ENCODE results near the gene EXOC6B.
"Not testable (repeated sequence)": the region's sequence is repeated elsewhere in the genome, so short reads cannot be mapped to it uniquely, and the experiment has no call there.

The EXOC6B gene

DNA sequence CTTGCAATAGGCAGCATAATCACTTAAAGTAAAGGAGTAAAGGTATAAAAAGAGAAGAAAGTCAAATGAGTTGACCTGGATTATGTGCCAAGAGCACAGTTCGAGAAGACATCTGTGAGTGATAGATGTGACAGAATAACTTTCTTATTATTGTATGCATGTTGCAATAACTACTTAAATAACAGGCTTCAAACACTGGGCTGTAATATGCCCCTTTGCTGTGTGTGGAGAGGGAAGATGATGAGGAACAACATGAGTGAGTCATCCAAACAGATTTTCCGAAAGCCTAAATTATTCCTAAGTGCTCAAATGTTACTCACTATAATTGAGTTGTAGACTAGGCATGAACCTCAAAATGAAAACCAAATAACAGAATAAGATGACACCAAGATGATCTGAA lies 328.1 kb downstream of the EXOC6B start:
- Mint-ChIP-seq H3K36me3 (ENCODE audit: low read depth) (no peaks in the 10 kb centered on the region), H3K4me1 (ENCODE audit: low read depth) (no peaks in the 10 kb centered on the region), H3K9me3 (no peaks in the 10 kb centered on the region), H3K4me3 (no peak overlapping the region), H3K27ac (no peak overlapping the region), H3K27me3 (ENCODE audit: low read depth) (no peaks in the 10 kb centered on the region)

GRCh38 chr2:72496479-72496878 lies 329.4 kb downstream of the EXOC6B start:
- Mint-ChIP-seq H3K27me3 (ENCODE audit: low read depth) (no peaks in the 10 kb centered on the region), H3K36me3 (ENCODE audit: low read depth) (no peaks in the 10 kb centered on the region)

GRCh38 chr2:72494392-72494791 lies 331.4 kb downstream of the EXOC6B start:
- no peaks in the 10 kb centered on the region for H3K27me3 Mint-ChIP-seq (ENCODE audit: low read depth)
- H3K4me3 Mint-ChIP-seq, result no peak overlapping the region
- no peaks in the 10 kb centered on the region for H3K36me3 Mint-ChIP-seq (ENCODE audit: low read depth)
- H3K4me1 Mint-ChIP-seq (ENCODE audit: low read depth), result no peaks in the 10 kb centered on the region
- no peak overlapping the region for H3K27ac Mint-ChIP-seq
- H3K9me3 Mint-ChIP-seq, result no peaks in the 10 kb centered on the region

More at GRCh38 chr2:72496479-72496878, 329.4 kb downstream of the EXOC6B start:
- Mint-ChIP-seq H3K9me3 (no peaks in the 10 kb centered on the region), H3K4me3 (no peak overlapping the region), H3K27ac (no peak overlapping the region), H3K4me1 (ENCODE audit: low read depth) (no peaks in the 10 kb centered on the region)

DNA sequence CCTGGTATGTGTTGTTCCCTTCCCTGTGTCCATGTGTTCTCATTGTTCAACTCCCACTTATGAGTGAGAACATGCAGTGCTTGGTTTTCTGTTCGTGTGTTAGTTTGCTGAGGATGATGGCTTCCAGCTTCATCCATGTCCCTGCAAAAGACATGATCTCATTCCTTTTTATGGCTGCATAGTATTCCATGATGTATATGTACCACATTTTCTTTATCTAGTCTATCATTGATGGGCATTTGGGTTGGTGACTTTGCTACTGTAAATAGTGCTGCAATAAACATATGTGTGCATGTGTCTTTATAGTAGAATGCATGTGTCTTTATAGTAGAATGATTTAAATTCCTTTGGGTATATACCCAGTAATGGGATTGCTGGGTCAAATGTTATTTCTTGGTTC lies 341.2 kb downstream of the EXOC6B start:
- not testable (repeated sequence) for H3K27me3 Mint-ChIP-seq (ENCODE audit: low read depth); H3K36me3 Mint-ChIP-seq (ENCODE audit: low read depth); H3K9me3 Mint-ChIP-seq; H3K27ac Mint-ChIP-seq; H3K4me3 Mint-ChIP-seq; H3K4me1 Mint-ChIP-seq (ENCODE audit: low read depth)

GRCh38 chr2:72483346-72483745 lies 342.5 kb downstream of the EXOC6B start:
- no peak overlapping the region for H3K27ac Mint-ChIP-seq
- H3K36me3 Mint-ChIP-seq (ENCODE audit: low read depth), result no peaks in the 10 kb centered on the region

DNA sequence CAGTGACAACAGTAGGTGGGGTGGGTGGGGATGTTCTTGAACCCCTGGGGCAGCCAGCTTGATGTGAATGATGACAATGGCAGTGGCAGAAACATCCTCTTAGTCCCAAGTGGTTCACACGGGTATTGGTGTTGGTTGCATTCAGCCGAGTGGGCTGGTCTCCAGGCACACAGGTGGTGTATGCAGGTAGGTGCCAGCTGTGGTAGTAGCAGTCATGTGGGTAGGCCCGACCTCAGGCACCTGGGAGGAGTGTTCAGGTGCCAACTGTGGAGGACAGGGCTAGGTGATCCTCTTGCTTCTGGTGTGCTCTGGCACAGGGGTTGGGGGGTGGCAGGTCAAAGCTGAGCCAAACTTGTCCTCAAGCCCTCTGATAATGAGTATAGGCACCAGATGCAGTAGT lies 350.6 kb downstream of the EXOC6B start:
- Mint-ChIP-seq H3K36me3 (ENCODE audit: low read depth) (no peaks in the 10 kb centered on the region), H3K4me1 (ENCODE audit: low read depth) (no peaks in the 10 kb centered on the region), H3K4me3 (no peak overlapping the region), H3K9me3 (peaks cover 47% of the 10 kb centered on the region), H3K27ac (no peak overlapping the region), H3K27me3 (ENCODE audit: low read depth) (no peaks in the 10 kb centered on the region)

More at GRCh38 chr2:72483346-72483745, 342.5 kb downstream of the EXOC6B start:
- no peaks in the 10 kb centered on the region for H3K27me3 Mint-ChIP-seq (ENCODE audit: low read depth)
- H3K4me1 Mint-ChIP-seq (ENCODE audit: low read depth), result no peaks in the 10 kb centered on the region
- peaks cover 4% of the 10 kb centered on the region for H3K9me3 Mint-ChIP-seq
- H3K4me3 Mint-ChIP-seq, result no peak overlapping the region

DNA sequence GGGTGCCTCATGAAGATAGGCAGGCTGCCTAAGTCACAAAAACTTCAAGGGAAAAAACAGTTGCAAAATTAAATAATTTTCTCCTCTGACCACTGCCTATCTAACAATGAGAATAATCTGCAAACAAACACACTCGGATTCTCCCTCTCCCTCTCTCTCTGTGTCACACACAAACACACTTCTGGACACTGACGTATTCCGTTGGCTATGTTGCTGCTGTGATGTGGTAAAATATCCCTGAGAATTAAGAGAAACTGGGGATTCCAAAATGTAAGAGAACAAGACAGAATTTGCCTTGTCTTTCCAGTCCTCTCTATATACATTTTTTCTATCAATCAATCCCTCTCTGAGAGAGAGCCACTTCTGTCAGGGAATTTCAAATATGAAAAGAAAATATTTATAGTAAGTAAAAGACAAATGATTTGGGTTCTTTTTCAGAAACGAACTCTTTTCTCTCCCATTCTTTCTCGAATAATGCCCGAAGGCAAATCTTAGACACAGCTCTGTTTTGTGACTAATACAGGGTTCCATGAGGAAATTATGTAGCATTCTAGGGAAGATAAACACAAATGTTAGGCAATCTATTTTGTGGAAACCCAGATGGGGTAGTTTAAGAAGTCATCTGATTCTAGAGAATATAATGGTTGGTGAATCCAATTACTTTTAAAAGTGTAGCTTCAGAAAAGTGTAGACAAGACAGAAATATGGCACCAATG lies 367.9 kb downstream of the EXOC6B start:
- no peaks in the 10 kb centered on the region for H3K27me3 Mint-ChIP-seq (ENCODE audit: low read depth)
- no peaks in the 10 kb centered on the region for H3K4me1 Mint-ChIP-seq (ENCODE audit: low read depth)
- no peak overlapping the region for H3K27ac Mint-ChIP-seq
- no peaks in the 10 kb centered on the region for H3K9me3 Mint-ChIP-seq
- no peaks in the 10 kb centered on the region for H3K36me3 Mint-ChIP-seq (ENCODE audit: low read depth)
- no peak overlapping the region for H3K4me3 Mint-ChIP-seq

- Mint-ChIP-seq H3K9me3 (no peaks in the 10 kb centered on the region), H3K36me3 (ENCODE audit: low read depth) (no peaks in the 10 kb centered on the region), H3K4me3 (no peak overlapping the region), H3K27me3 (ENCODE audit: low read depth) (no peaks in the 10 kb centered on the region), H3K27ac (no peak overlapping the region), H3K4me1 (ENCODE audit: low read depth) (no peaks in the 10 kb centered on the region)
Observed at GRCh38 chr2:72454189-72454588, 371.6 kb downstream of the EXOC6B start.

GRCh38 chr2:72442270-72442669 lies 383.6 kb downstream of the EXOC6B start:
- peaks cover 5% of the 10 kb centered on the region for H3K4me1 Mint-ChIP-seq (ENCODE audit: low read depth)
- peaks cover 12% of the 10 kb centered on the region for H3K9me3 Mint-ChIP-seq
- H3K36me3 Mint-ChIP-seq (ENCODE audit: low read depth), result no peaks in the 10 kb centered on the region
- H3K4me3 Mint-ChIP-seq, result no peak overlapping the region
- H3K27ac Mint-ChIP-seq, result no peak overlapping the region
- H3K27me3 Mint-ChIP-seq (ENCODE audit: low read depth), result no peaks in the 10 kb centered on the region

DNA sequence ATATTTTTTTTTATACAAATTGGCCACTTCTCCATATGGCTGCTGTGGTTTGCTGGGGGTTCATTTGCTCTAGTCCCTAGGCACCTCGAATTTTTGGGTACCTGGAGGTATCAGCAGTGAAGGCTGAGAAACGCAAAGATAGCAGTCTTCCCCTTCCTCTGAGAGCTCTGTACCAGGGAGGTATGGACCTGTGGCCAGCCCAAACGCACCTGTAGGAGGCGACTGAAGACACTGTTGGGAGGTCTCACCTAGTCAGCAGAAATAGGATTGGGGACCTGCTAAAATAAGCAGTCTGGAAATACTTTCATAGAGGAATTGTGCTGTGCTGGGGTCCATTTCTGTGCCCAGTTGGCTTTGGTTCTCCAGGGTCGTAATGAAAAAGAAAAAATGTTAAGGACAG lies 385.9 kb downstream of the EXOC6B start:
- no peaks in the 10 kb centered on the region for H3K36me3 Mint-ChIP-seq (ENCODE audit: low read depth)
- no peak overlapping the region for H3K27ac Mint-ChIP-seq

GRCh38 chr2:72438364-72438763 lies 387.5 kb downstream of the EXOC6B start:
- no peaks in the 10 kb centered on the region for H3K27me3 Mint-ChIP-seq (ENCODE audit: low read depth)
- peaks cover 31% of the 10 kb centered on the region for H3K9me3 Mint-ChIP-seq
- H3K4me3 Mint-ChIP-seq, result no peak overlapping the region
- no peaks in the 10 kb centered on the region for H3K36me3 Mint-ChIP-seq (ENCODE audit: low read depth)
- peaks cover 5% of the 10 kb centered on the region for H3K4me1 Mint-ChIP-seq (ENCODE audit: low read depth)
- H3K27ac Mint-ChIP-seq, result no peak overlapping the region

More for the DNA sequence above, 385.9 kb downstream of the EXOC6B start:
- Mint-ChIP-seq H3K4me1 (ENCODE audit: low read depth) (peaks cover 5% of the 10 kb centered on the region), H3K4me3 (no peak overlapping the region), H3K9me3 (peaks cover 19% of the 10 kb centered on the region), H3K27me3 (ENCODE audit: low read depth) (no peaks in the 10 kb centered on the region)

GRCh38 chr2:72431737-72432136 lies 394.1 kb downstream of the EXOC6B start:
- Mint-ChIP-seq H3K27ac (no peak overlapping the region), H3K36me3 (ENCODE audit: low read depth) (no peaks in the 10 kb centered on the region), H3K4me3 (no peak overlapping the region), H3K9me3 (peaks cover 31% of the 10 kb centered on the region), H3K4me1 (ENCODE audit: low read depth) (no peaks in the 10 kb centered on the region), H3K27me3 (ENCODE audit: low read depth) (no peaks in the 10 kb centered on the region)

DNA sequence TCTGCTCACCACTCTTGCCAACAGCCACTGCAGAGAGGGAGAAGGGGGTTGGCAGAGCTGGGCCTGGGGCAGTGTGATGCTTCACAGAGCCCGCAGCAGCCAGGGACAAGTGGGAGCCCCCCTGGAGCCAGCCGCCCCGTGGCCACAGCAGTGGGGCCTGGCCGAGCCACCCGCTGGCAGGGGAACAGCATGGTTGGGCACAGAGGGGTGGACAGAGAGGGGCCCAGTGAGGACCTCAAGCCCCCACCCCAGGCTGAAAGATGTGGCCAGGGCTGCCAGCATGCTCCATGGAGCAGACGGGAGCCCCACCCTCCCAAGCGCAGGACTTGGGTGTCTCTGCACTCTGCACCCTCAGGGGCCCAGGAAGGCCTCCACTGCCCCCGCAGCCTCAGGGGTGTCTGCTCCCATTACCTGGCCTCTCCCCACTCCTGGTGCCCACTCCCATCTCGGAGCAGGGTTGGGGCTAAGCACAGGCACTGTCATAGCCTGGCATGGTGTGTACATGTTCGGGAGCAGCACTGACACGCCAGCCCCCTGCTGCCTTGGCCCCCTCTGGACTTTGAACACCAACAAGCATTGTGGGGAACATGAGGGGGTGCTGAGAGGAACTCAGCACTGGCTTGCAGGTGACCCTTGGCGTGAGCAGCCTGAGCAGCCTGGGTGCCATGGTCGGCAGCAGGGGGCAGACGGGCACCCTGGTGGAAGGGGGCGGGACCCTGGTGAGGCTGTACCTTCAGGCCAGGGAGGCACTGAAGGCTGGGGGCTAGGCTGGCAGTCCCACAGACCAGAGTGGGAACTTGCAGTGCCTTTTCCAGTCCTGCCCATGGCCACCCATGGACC lies 398.6 kb downstream of the EXOC6B start:
- Mint-ChIP-seq H3K27me3 (ENCODE audit: low read depth) (no peaks in the 10 kb centered on the region), H3K36me3 (ENCODE audit: low read depth) (no peaks in the 10 kb centered on the region), H3K27ac (no peak overlapping the region), H3K9me3 (peaks cover 17% of the 10 kb centered on the region), H3K4me3 (no peak overlapping the region), H3K4me1 (ENCODE audit: low read depth) (no peaks in the 10 kb centered on the region)

- Mint-ChIP-seq H3K36me3 (ENCODE audit: low read depth) (no peaks in the 10 kb centered on the region), H3K9me3 (peaks cover 18% of the 10 kb centered on the region), H3K4me1 (ENCODE audit: low read depth) (no peaks in the 10 kb centered on the region), H3K4me3 (no peak overlapping the region), H3K27ac (no peak overlapping the region), H3K27me3 (ENCODE audit: low read depth) (no peaks in the 10 kb centered on the region)
Observed at GRCh38 chr2:72425996-72426395, 399.8 kb downstream of the EXOC6B start.

DNA sequence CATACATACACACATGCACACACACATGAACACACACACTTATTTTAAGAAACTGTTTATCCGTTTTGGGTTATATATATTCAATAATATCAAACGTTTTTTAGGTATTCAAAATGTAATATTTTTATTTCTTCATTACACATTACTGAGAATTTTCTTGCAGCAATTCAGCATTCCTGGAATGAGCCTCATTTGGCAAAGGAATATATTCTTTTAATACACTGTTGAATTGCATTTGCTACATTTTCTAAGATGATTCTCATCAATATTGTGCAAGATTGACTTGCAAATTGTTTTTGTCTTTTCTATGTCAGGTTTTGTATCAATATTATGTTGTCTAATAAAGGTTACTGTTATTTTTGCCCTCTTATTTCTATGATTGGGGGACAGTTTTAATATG lies 402.1 kb downstream of the EXOC6B start:
- Mint-ChIP-seq H3K4me1 (ENCODE audit: low read depth) (no peaks in the 10 kb centered on the region), H3K9me3 (peaks cover 31% of the 10 kb centered on the region), H3K4me3 (no peak overlapping the region), H3K36me3 (ENCODE audit: low read depth) (no peaks in the 10 kb centered on the region), H3K27me3 (ENCODE audit: low read depth) (no peaks in the 10 kb centered on the region), H3K27ac (no peak overlapping the region)
